GM23338 (cell line): Measurements from ENCODE around the gene C2orf49.

ENCODE experiments used
- CREB1 ChIP-seq: fragments of 250-450 bp; sonication (Bioruptor Pico); IDR thresholded peaks from 2 replicates; pipeline ENCODE4 v1.5.0; 2020; ENCODE audit warnings: low read depth, mild to moderate bottlenecking, moderate library complexity
- CTCF ChIP-seq, 2 experiments: fragments of 200-600 bp in 1 of 2; sonication (generic) in 1 of 2; conservative IDR thresholded peaks; 2 replicates each; pipeline versions ENCODE4 v1.5.1 to v1.6.1; 2016 to 2017; ENCODE audit warnings: antibody characterized with exemption in 2 of 2, low read depth in 2 of 2, mild to moderate bottlenecking in 2 of 2, moderate library complexity in 1 of 2
- ETS1 ChIP-seq: IDR thresholded peaks from 2 replicates; pipeline ENCODE4 v1.6.1; 2016; ENCODE audit warnings: antibody characterized with exemption
- EZH2 ChIP-seq: fragments of 200-600 bp; sonication (generic); IDR thresholded peaks from one replicate; pipeline ENCODE4 v1.8.0; 2017; ENCODE audit warnings: antibody characterized with exemption, mild to moderate bottlenecking, low read depth; ENCODE audit not compliant: unreplicated experiment
- EZH2phosphoT487 ChIP-seq: fragments of 200-600 bp; sonication (generic); IDR thresholded peaks from one replicate; pipeline ENCODE4 v1.8.1; 2018; ENCODE audit warnings: antibody characterized with exemption; ENCODE audit not compliant: unreplicated experiment
- JUNB ChIP-seq: IDR thresholded peaks from one replicate; pipeline ENCODE4 v1.6.1; 2016; ENCODE audit warnings: antibody characterized with exemption; ENCODE audit not compliant: unreplicated experiment
- NANOG ChIP-seq: IDR thresholded peaks from 2 replicates; pipeline ENCODE4 v1.6.1; 2016; ENCODE audit warnings: antibody characterized with exemption, borderline replicate concordance
- POLR2AphosphoS5 ChIP-seq: IDR thresholded peaks from 2 replicates; pipeline ENCODE4 v1.6.1; 2016; ENCODE audit warnings: antibody characterized with exemption, low read depth
- REST ChIP-seq: IDR thresholded peaks from one replicate; pipeline ENCODE4 v1.6.1; 2018; ENCODE audit warnings: antibody characterized with exemption; ENCODE audit not compliant: unreplicated experiment
- ZNF114 ChIP-seq: fragments of 250-450 bp; sonication (Bioruptor Pico); IDR thresholded peaks from 2 replicates; pipeline ENCODE4 v1.5.0; 2020; ENCODE audit warnings: mild to moderate bottlenecking, moderate library complexity
- ZNF331 ChIP-seq: fragments of 250-450 bp; sonication (Bioruptor Pico); IDR thresholded peaks from 2 replicates; pipeline ENCODE4 v1.5.0; 2020; ENCODE audit warnings: low read depth, mild to moderate bottlenecking, moderate library complexity
- ZNF462 ChIP-seq: fragments of 250-450 bp; sonication (Bioruptor Pico); IDR thresholded peaks from 2 replicates; pipeline ENCODE4 v1.5.0; 2020; ENCODE audit warnings: mild to moderate bottlenecking, moderate library complexity

- TF ChIP-seq JUNB (no peak), CTCF (conservative IDR thresholded peaks at IDR 0.05; ENCODE audit: low read depth in 2 of 2) (no peak), EZH2 (no peak), EZH2phosphoT487 (no peak), ZNF462 (CRISPR knock-in tag) (no peak), POLR2AphosphoS5 (no peak), CREB1 (CRISPR knock-in tag) (no peak), REST (no peak), ETS1 (no peak), ZNF331 (CRISPR knock-in tag) (no peak), ZNF114 (CRISPR knock-in tag) (no peak), NANOG (no peak)
These were observed 46.2 kb upstream of the C2orf49 start for GRCh38 chr2:105290981-105291660.
